ENCODE results near the gene NMRK1. TPM values are rescaled to one million over a fixed set of nuclear protein-coding genes. Genes with fewer than 3 reads are reported as not detected.

NMRK1 gene
- total RNA-seq, 1 donor from 2014 or later = 32.9 TPM

DNA sequence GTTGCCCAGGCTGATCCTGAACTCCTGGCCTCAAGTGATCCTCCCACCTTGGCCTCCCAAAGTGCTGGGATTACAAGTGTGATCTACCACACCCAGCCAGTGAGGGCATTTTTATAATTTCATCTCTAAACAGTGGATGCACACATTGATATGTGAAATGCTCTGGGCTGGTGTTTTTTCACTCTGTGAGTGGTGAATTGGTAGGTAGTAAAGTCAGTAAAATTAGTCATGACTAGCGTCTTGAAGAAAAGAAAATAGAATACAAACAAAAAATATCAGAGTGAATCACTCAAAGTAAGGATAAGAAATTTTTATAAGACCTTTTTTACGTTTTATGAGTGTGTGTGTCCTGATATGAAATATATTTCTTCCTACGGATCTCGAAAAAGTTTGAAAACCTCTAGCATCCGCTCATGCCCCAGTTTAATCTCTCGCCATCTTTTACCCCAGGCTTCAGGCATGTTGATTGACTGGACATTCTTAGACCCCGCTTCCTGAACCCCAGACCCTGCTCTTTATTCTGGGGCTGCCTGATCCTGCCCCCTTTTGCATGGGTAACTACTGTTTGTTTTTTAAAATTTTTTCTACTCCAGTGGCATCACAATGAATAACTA, 14.3 kb upstream of the NMRK1 start:
- DNase-seq (ENCODE audit: low spot score) = no peak

DNA sequence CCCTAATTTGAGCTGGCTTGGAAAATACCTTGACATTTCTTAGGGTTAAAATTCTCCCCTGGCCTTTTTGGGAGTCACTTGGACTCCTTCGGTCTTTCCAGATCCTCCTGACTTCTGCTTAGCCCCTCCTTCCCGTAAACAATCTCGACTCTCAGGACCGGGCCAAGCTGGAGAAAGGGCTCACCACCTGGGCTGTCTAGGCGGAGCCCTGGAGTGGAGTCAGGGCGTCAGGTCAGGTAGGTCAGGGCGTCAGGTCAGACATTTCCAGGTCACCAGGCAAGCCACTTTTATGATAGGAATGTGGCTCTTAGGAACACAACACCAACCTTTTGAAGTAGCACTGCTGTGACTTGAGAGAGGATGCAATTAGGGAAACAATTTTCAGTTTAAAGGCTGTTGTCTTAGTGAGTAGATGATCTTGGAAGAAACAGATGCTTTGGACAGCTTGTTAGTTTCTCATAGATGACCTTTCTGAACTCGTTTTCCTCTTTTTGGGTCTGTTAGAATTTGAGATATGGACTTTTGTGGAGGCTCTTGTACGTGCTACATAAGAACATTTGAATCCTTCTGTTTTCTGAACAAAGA, 13.1 kb upstream of the NMRK1 start:
- DNase-seq (ENCODE audit: low spot score) = no peak

DNA sequence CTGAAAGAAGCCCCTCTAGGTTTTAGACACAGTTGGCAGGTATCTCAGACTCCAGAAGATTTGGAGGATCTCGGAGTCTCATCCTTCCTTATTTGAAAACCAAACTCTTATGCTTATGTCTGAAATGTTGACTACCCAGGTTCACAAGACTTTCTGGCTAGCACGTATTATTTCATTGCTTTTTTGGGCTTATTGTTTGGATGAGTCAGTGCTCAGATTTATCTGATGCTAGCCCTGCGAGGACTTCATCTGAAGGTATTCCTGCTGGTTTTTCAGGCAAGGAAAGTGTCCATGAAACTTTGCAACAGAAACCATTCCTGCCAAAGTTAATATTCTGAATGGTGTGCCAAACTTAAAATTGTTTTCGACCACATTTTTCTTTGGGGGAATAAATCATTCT, 8.8 kb upstream of the NMRK1 start:
- no peak for DNase-seq (ENCODE audit: low spot score)

DNA sequence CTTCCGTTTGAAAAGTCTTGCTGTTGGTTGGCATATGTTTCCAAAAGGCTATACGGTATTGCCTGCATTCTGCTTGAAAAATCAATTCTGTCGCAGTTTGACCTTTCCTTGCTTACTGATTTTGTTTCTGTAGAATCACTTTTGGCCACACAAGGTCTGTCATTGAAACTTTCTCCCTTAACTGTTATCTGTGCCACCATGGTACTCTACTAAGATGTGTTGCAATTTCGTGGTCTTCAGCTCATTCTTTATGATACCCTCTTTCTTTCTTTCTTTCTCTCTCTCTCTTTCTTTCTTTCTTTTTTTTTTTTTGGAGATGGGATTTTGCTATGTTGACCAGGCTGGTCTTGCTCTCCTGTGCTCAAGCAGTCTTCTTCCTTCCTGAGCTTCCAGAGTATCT, 4.8 kb upstream of the NMRK1 start:
- no peak for DNase-seq (ENCODE audit: low spot score)

DNA sequence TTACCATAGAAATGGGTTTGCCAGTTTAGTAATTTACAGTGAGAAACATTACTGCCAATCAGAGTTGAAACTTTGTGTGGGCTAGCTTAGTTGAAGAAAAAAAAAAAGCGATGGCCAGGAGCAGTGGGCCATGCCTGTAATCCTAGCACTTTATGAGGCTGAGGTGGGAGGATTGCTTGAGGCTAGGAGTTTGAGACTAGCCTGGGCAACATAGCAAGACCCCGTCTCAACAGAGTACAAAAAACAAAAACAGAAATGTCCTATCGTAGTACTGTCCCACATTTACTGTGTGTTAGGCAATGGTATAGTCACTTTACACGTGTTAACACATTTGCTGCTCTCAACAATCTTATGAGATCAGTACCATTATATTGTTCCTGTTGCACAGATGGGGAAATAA, 2.6 kb upstream of the NMRK1 start:
- no peak for DNase-seq (ENCODE audit: low spot score)

DNA sequence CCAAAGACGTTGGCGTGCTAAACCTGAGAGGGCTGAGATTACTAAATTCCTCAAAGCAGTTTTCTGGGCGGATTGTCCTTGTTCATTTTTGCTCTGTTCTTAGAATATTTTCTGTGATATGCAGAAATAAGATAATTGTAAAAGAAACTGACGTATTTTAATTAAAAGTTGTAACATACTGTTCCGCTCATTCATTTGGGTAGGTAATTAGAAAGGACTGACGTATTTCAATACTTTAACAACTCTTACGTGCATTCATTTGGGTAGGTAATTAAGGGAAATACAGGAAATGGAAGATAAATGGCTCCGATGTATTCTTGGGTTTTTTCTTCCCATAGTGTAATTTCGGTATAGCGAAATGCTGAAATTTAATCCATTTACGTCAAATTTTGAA, 1.4 kb upstream of the NMRK1 start:
- no peak for DNase-seq (ENCODE audit: low spot score)

DNA sequence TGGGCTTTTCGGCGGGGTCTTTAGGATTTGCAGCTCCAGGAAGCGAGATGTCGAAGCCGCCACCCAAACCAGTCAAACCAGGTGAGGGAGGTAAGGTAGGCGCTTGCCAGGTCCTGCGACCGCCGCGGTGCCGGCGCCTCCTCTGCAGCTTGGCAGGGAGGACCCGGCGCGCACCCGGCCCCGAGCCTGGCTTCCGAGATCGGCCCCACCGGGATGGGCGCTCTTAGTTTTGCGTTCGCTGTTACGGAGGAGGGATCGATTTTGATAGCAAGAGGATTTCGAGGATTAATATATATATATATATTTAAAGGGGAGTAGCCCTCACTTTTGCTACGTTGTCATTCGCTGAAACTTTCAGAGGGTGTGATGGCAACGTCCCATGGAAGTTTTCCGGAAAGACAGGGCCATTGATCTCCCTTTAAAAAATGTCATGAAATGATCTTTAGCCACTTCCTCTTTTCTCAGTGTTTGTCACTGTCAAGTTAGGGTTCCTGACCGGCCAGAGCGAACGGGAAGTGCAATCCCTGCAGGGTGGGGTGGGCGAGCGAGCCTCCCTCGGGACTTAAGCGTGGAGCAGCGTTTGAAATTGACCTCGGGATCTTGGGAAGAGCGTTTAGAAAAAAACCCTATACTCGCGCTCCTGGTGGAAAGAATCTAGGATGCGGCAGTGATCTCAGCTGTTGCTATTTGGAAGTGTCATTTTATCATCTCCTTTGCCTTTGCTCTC, 854 bp upstream of the NMRK1 start:
- peak; percentile 48 for DNase-seq (ENCODE audit: low spot score)

DNA sequence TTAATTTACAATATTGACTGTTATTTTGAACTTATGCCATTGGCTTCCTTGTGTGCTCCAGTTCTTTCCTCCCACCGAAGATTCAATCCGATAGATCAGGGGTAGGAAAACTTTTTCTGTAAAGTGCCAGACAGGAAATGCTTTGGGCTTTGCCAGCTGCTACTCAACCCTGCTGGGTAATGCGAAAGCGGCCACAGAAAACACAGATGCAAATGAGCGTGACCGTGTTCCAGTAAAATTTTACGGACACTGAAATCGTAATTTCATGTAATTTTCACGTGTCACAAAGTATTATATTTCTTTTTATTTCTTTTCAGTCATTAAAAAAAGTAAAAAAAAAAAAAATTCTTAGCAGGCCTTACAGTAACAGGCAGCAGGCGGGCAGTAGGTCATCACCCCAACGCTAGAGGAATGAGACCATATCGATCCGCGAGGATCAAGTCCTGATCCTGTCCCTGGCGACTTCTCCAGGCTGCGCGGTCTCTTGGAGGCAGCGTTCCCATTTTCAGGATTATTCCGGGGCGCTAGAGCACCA, 599 bp downstream of the NMRK1 start:
- peak; percentile 33 for DNase-seq (ENCODE audit: low spot score)

DNA sequence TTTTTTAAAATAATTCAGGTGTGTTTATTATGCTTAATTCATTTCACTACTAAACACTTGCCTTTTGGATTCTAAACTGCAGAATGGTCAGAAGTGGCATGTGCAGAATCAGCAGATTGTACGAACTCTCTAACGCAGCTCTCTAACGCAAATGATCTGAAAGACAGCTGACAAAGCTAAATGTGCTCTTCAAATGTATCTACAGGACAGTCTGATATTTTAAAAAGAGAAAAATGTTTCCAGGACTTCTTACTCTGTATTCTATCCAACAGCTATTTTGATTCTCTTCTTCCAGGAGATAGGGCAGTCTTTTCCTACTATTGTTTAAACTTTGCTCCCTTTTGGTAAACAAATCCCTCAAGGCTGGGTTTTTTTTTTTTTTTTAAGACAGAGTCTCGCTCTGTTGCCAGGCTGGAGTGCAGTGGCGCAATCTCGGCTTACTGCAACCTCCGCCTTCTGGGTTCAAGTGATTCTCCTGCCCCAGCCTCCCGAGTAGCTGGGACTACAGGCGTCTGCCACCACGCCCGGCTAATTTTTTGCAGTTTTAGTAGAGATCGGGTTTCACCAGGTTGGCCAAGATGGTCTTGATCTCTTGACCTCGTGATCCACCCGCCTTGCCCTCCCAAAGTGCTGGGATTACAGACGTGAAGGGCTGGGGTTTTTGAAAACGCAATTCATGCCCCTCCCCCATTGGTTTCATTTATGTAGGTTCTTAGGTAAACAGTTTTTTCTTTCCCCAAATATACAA, 1.2 kb downstream of the NMRK1 start:
- peak; percentile 21 for DNase-seq (ENCODE audit: low spot score)

DNA sequence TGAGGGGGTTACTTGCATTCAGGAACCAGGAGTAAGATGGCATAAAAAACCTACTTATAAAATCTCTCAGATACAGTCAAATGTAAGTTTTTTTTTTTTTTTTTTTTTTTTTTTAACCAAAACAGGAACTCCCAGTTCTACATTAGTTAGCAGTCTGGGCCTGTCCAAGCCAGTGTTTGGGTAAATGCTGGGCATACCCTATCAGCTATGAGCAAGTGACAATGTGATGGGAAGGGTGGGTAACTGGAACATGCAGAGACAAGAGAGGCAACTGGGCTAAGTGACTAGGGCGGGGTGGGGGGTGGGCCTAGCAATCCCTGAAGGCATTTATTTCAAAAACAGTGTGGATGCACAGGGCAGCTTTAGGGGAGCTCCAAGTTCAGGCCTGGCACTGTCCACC, 2.3 kb downstream of the NMRK1 start:
- no peak for DNase-seq (ENCODE audit: low spot score)

DNA sequence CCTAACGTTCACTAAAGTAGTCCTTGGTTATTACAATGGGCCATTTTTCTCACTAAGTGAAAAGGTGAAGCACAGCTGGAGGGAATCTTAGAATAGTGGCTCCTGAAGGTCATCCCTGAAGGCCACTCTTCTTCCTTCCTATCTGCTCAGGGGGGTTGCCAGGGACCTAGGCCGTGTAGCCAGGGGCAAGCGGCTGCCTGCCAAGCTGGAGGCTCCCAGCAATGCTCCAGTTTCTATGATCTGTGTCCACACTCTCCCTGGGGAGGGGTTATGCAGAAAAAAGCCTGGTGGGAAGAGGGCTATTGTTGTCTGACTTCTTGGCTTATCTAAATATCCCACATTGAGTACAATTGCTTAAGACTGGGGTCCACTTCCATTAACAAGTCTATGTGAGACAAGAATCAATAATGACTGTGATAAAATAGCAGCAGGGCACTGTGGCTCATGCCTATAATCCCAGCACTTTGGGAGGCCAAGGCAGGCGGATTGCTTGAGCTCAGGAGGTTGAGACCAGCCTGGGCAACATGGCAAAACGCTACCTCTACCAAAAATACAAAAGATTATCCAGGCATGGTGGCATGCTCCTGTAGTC, 3.8 kb downstream of the NMRK1 start:
- no peak for DNase-seq (ENCODE audit: low spot score)

DNA sequence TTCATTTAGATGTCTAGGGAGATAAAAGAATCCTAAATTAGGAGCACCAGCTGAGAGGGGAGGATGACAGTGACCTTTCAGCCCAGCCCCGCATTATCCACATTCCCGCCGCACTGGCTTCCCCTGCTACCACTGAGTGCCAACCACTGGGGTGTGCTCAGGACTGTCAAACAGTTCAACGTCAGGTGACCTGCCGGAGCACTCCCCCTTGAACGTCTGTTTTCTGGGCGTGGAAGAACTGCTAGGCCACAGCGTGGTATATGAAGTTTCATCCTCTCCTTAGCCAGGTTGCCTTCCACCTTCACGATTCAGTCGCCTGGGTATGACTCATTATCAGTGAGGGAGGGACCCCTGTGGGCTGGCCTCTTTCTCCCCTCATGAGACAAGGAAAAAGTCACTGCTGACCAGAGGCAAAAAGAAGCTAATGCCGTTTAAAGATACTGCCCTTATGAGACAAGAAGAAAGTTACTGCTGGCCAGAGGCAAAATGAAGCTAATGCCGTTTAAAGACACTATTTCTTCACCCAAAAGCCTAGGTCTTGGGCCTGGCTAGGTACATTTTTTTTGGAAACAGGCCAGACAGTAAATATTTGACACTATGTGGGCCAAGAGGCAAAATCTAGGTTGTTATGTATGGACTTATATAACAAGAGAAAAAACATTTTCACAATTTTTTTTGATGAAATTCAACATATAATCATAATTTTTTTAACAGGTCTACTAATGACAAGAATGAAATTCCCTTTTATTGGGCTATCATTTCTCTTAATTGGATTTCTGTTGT, 4.6 kb downstream of the NMRK1 start:
- peak; percentile 53 for DNase-seq (ENCODE audit: low spot score)

DNA sequence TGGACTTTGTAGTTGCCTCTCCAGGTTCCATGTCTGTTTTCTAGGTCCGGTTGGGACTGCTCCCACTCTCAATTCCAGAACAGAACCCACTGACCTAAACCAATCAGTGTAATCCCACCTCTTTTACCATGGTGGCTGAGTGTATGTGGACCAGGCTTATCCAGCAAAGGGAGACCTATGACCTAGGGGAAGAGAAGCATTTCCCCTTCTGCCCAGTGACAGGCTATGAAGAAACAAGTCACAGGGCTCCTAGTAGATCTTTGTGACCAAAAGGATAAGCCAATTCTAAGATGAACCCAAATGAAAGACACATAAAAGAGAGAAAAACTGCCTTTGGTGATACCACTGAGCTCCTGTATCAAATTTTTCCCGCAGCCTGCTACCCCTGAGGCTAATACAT, 6.3 kb downstream of the NMRK1 start:
- no peak for DNase-seq (ENCODE audit: low spot score)

DNA sequence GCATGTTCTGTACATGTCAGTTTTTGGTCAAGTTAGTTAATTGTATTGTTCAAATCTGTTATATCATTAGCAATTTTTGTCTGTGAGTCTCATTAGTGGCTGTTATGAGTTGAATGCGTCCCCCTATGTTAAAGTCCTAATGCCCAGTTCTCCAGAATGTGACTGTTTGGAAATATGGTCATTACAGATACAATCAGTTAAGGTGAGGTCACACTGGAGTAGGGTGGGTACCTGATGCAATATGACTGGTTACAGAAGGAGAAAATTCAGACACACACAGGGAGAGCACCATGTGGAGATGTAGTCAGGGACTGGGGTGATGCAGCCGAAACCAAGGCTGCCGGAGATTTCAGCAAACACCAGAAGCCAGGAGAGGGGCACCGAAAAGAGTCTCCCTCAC, 15.1 kb downstream of the NMRK1 start:
- DNase-seq (ENCODE audit: low spot score) = no peak

DNA sequence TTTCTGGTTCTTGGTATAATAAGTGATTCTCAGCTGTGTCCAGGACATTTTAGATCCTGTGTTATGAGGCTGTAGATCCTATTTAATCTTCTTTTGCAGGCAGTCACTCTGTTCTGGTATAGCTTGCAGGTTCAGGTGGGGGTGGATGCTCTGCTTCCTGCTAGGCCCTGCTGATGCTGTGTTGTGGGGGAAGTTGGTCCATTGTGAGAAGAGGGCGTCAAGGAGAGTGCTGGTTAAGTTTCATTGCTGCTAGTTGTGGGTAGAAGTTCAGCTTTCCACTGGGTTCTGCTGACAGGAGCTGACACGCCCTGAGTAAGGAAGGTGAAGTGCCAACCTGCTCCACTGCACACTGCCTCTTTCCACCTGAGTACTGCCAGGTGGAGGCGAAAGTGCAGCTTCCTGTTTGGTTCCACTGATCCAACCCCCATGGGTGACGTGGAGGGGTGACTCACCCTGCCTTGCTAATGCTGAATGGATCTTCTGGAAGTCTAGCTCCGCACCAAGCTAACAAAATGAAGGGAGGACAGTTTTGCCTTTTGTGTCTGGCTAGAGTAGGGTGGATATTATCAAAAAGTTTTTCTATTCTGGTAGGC, 16.3 kb downstream of the NMRK1 start:
- DNase-seq (ENCODE audit: low spot score) = peak; percentile 80

DNA sequence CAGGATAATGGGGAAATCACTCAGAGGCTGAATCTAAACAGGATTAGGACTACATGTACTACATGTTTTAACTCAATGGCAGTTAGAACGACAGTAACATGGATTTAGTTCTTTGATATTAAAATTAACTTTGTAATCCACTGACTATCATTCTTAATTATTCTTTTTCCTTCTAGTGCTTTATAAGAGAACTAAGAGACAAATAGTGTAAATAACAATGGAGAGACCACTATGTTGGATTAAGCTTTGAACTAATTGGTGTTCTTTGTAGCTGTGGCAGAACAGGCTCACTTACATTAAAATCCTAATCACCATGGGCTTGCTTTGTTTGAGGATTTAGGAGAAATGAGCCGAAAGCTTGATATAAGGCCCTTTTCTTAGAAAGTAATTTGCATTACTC, 18.8 kb downstream of the NMRK1 start:
- DNase-seq (ENCODE audit: low spot score) = no peak

DNA sequence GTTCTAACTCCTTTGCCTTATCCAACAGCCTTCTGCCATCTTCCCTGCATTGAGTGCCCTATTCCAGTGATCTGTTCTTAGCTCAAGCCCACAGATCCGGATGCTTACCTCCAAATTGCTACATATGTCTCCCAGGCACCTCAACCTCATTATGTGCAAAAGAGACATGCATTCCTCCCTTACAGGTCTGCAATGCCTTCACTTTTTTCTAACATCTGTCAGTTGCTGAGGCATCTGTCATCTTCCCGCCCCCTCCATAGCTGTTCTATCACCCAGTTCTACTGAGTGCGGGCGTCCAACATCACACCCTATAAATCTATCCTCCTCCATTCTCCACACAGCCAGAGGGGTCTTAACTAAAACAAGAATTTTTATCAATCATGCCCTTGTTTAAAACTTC, 20.1 kb downstream of the NMRK1 start:
- no peak for DNase-seq (ENCODE audit: low spot score)

DNA sequence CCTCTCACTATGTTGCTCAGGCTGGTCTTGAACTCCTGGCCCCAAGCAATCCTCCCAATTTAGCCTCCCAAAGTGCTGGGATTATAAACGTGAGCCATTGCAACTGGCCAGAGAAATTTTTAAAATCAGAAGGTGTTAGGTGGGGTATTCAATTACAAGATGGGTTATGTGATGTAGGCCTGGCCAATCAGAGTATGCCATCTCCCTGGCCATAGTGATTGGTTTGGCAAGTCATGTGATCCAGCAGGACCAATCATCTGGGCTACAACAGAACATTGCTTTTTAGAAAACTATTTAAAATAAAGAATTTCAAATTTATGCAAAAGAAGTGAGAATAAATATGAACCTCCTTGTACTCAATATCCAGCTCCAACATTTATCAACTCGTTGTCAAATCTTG, 22.4 kb downstream of the NMRK1 start:
- DNase-seq (ENCODE audit: low spot score) = no peak

DNA sequence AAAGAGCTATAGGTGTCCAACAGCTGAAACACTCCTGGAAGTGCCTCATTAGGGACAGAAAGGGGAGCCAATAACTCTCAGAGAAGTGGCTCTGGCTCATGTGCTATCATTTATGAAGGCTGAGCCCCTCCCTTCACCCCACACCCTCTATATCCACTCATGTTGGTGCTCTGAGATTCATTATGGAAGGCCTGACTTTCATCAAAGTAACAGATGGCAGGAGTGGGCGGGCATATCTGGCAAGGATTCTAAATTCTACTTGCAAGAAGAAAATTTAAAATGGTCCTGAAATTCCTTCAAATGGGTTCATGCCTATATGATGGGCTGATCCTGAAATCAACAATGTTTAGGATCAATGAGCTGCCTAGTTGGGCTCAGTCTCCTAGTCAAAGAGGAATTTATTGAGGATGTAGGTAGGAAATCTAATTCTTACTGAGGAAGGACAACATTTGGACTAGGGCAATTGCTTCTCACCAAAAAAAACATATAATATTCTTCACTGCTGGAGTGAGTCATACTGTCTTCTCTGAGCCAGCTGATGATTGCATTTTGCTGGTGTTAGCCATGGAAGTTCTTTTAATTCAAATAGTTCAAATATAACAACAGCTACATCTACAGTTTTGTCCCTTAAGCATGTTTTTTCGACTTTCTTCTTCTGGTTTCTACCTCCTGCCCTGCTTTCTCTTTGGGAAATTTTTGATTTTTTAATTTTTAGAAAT, 23.5 kb downstream of the NMRK1 start:
- no peak for DNase-seq (ENCODE audit: low spot score)

Data from mucosa of gallbladder (tissue), 1 donor.